Measurements from ENCODE around the gene NEMP1.
"Not testable (repeated sequence)": the region's sequence is repeated elsewhere in the genome, so short reads cannot be mapped to it uniquely, and the experiment has no call there.

Gene NEMP1

GRCh38 chr12:57085999-57086492 is 7.5 kb upstream of the NEMP1 start:
- TF ChIP-seq, protein P1, sequence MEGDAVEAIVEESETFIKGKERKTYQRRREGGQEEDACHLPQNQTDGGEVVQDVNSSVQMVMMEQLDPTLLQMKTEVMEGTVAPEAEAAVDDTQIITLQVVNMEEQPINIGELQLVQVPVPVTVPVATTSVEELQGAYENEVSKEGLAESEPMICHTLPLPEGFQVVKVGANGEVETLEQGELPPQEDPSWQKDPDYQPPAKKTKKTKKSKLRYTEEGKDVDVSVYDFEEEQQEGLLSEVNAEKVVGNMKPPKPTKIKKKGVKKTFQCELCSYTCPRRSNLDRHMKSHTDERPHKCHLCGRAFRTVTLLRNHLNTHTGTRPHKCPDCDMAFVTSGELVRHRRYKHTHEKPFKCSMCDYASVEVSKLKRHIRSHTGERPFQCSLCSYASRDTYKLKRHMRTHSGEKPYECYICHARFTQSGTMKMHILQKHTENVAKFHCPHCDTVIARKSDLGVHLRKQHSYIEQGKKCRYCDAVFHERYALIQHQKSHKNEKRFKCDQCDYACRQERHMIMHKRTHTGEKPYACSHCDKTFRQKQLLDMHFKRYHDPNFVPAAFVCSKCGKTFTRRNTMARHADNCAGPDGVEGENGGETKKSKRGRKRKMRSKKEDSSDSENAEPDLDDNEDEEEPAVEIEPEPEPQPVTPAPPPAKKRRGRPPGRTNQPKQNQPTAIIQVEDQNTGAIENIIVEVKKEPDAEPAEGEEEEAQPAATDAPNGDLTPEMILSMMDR (IDR thresholded peaks at IDR 0.05; ENCODE audit: low read depth, low read length, missing control alignments) = no peak
- H3K4me3 ChIP-seq (ENCODE audit: low read depth, low read length) = peak overlapping the region; percentile 69
- no peak for DNase-seq (ENCODE audit: low read depth)
- in situ Hi-C loops (cut with HindIII; ENCODE audit: low sequenced_read_pairs) = no loop called here

DNA sequence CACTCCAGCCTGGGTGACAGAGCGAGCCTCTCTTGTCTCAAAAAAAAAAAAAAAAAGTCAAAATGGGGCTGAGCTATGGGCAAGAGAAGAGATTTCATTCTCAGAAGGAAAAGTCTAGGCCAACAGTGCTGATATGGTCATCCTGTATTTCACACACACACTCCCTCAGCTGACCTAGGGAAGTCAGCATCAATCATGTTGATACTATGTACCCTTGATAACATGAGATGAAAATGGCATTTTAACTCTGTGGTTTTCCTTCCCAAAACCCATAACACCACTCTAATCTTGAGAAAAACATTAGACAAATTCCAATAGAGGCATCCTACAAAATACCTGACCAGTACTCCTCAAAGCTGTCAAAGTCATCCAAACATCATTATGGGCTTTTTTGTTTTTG is 2.3 kb upstream of the NEMP1 start:
- no peak for DNase-seq (ENCODE audit: low read depth)
- in situ Hi-C loops (cut with HindIII; ENCODE audit: low sequenced_read_pairs) = no loop called here
- H3K4me3 ChIP-seq (ENCODE audit: low read depth, low read length) = no peak overlapping the region
- TF ChIP-seq, protein P1 (IDR thresholded peaks at IDR 0.05; ENCODE audit: low read depth, low read length, missing control alignments) = no peak

GRCh38 chr12:57079821-57080220 is 1.2 kb upstream of the NEMP1 start:
- no peak overlapping the region for H3K4me3 ChIP-seq (ENCODE audit: low read depth, low read length)
- no peak for DNase-seq (ENCODE audit: low read depth)
- TF ChIP-seq, protein P1 (IDR thresholded peaks at IDR 0.05; ENCODE audit: low read depth, low read length, missing control alignments) = no peak
- in situ Hi-C loops (cut with HindIII; ENCODE audit: low sequenced_read_pairs) = loop anchor here (10.0 kb wide), 1 partner anchor 95 kb away; no protein-coding TSS in a partner anchor

GRCh38 chr12:57073566-57074450 is 4.8 kb downstream of the NEMP1 start:
- in situ Hi-C loops (cut with HindIII; ENCODE audit: low sequenced_read_pairs) = loop anchor here (10.0 kb wide), 1 partner anchor 101 kb away; no protein-coding TSS in a partner anchor
- not testable (repeated sequence) for H3K4me3 ChIP-seq (ENCODE audit: low read depth, low read length); DNase-seq (ENCODE audit: low read depth)

DNA sequence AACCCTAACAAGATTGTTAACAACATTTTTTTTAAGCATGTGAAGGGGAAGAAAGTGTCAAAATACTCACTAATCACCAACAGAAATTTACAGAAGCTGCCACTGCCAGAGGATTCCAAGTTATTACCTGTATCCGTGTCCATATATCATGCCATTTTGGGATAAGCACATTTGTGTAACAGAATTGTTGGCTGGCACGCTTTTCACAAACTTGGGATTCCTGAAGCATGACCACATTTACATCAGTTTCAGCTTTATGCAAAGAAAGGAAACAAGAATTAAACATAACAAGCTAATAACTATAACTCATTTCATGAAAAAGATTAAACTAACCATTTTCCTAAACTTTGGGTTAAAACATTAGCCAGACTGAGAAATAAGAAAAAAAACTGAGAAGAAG is 5.9 kb downstream of the NEMP1 start:
- TF ChIP-seq, protein P1 (IDR thresholded peaks at IDR 0.05; ENCODE audit: low read depth, low read length, missing control alignments) = no peak
- DNase-seq (ENCODE audit: low read depth) = no peak
- in situ Hi-C loops (cut with HindIII; ENCODE audit: low sequenced_read_pairs) = loop anchor here (10.0 kb wide), 1 partner anchor 102 kb away; no protein-coding TSS in a partner anchor
- no peak overlapping the region for H3K4me3 ChIP-seq (ENCODE audit: low read depth, low read length)

DNA sequence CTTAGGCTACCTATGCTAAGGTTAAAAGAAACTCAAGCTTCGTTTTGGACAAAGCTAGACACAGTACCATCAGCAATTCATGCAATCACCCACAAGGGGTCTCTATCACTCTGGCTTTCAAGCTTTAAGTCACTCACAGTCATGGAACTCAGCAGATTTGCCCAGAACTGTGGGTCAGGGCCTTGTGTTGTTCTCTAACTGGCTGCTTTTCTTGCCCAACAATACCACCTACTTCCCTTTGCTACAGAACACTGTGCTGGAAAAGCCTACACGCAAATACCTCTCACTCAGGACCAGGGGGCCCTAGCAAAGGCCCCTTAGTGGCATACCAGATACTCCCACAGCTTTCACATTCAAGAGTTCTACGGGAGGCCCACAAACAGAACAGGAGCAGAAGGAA is 9.1 kb downstream of the NEMP1 start:
- in situ Hi-C loops (cut with HindIII; ENCODE audit: low sequenced_read_pairs) = loop anchor here (5.0 kb wide), 1 partner anchor 73 kb away; no protein-coding TSS in a partner anchor
- TF ChIP-seq, protein P1 (IDR thresholded peaks at IDR 0.05; ENCODE audit: low read depth, low read length, missing control alignments) = peak; percentile 87
- peak; percentile 78 for DNase-seq (ENCODE audit: low read depth)
- H3K4me3 ChIP-seq (ENCODE audit: low read depth, low read length) = no peak overlapping the region

GRCh38 chr12:57066245-57066644 is 12.3 kb downstream of the NEMP1 start:
- no peak overlapping the region for H3K4me3 ChIP-seq (ENCODE audit: low read depth, low read length)
- DNase-seq (ENCODE audit: low read depth) = no peak
- TF ChIP-seq, protein P1 (IDR thresholded peaks at IDR 0.05; ENCODE audit: low read depth, low read length, missing control alignments) = no peak
- in situ Hi-C loops (cut with HindIII; ENCODE audit: low sequenced_read_pairs) = loop anchor here (5.0 kb wide), 1 partner anchor 76 kb away; no protein-coding TSS in a partner anchor
